ENCODE results near the gene MYOM3. TPM values are rescaled to one million over a fixed set of nuclear protein-coding genes. Genes with fewer than 3 reads are reported as not detected.

The MYOM3 gene
- total RNA-seq, 3 donors from 2014 or later (not counting 1 experiment from before 2014, with no cell fraction given) = 0.08 TPM; not detected in 2

DNA sequence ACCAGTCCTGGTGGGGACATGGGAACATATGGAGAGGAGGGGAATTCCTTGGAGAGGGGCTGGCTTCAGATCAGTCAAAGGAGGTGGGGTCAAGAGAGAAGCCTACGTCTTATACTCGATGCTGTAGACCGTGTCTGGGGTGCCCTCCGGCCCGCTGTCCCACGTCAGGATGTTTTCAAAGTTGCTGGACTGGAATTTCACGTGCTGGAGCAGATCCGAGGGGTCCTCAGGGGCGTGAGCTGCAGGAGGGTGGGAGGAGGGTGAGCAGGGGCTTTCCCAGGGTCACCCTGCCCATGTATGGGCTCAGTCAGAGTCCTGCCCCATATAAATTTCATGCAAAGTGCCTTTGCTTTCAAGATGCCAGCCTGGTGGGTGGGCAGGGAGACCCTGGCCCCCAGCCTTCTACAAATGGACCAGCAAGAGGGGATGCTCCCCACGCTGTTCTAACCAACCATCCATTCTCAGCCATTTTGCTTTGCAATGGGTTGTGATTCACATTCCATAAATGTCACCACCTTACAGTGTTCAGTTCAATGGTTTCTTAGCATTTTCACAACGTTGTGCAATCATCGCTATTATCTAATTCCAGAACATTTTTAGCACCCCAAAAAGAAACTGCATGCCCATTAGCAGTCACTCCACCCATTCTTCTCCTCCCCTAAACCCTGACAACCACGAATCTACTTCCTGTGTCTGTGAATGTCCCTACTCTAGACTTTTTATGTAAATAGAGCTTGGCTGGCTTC is 26.7 kb upstream of the MYOM3 start:
- no peak overlapping the region for H3K27ac ChIP-seq (ENCODE audit: low read length)
- no peak for DNase-seq
- Mint-ChIP-seq H3K27ac (no peak overlapping the region), H3K36me3 (no peaks in the 10 kb centered on the region), H3K4me3 (no peak overlapping the region), H3K9me3 (no peaks in the 10 kb centered on the region), H3K4me1 (peaks cover 7 to 11% of the 10 kb centered on the region in 2 donors), H3K27me3 (ENCODE audit: low read depth in 2 of 2) (peaks cover 3 to 7% of the 10 kb centered on the region in 2 donors)
- H3K27me3 ChIP-seq (ENCODE audit: control insufficient read depth, insufficient read depth, low read length) = no peaks in the 10 kb centered on the region
- WGBS (ENCODE audit: insufficient coverage) = 67% methylated on average over 13 of the region's 13 CpGs
- TF ChIP-seq, protein P1, sequence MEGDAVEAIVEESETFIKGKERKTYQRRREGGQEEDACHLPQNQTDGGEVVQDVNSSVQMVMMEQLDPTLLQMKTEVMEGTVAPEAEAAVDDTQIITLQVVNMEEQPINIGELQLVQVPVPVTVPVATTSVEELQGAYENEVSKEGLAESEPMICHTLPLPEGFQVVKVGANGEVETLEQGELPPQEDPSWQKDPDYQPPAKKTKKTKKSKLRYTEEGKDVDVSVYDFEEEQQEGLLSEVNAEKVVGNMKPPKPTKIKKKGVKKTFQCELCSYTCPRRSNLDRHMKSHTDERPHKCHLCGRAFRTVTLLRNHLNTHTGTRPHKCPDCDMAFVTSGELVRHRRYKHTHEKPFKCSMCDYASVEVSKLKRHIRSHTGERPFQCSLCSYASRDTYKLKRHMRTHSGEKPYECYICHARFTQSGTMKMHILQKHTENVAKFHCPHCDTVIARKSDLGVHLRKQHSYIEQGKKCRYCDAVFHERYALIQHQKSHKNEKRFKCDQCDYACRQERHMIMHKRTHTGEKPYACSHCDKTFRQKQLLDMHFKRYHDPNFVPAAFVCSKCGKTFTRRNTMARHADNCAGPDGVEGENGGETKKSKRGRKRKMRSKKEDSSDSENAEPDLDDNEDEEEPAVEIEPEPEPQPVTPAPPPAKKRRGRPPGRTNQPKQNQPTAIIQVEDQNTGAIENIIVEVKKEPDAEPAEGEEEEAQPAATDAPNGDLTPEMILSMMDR (IDR thresholded peaks at IDR 0.05) = no peak
- H3K4me1 ChIP-seq (ENCODE audit: control insufficient read depth, insufficient read depth, low read length) = no peaks in the 10 kb centered on the region
- H3K4me3 ChIP-seq (ENCODE audit: low read length) = no peak overlapping the region
- intact Hi-C loops (cut with micrococcal nuclease) = no loop called here
- H3K36me3 ChIP-seq (ENCODE audit: control insufficient read depth, insufficient read depth, low read length) = no peaks in the 10 kb centered on the region
- H3K9me3 ChIP-seq (ENCODE audit: control insufficient read depth, insufficient read depth, low read length) = no peaks in the 10 kb centered on the region
- ATAC-seq = peak in 2 of 3 donors; percentile 26 to 71

GRCh38 chr1:24136956-24137539 is 25.1 kb upstream of the MYOM3 start:
- H3K36me3 ChIP-seq (ENCODE audit: control insufficient read depth, insufficient read depth, low read length) = no peaks in the 10 kb centered on the region
- intact Hi-C loops (cut with micrococcal nuclease) = no loop called here
- TF ChIP-seq, protein P1 (IDR thresholded peaks at IDR 0.05) = no peak
- H3K9me3 ChIP-seq (ENCODE audit: control insufficient read depth, insufficient read depth, low read length) = no peaks in the 10 kb centered on the region
- WGBS (ENCODE audit: insufficient coverage) = 88% methylated on average over 15 of the region's 15 CpGs
- no peak for ATAC-seq
- H3K4me1 ChIP-seq (ENCODE audit: control insufficient read depth, insufficient read depth, low read length) = no peaks in the 10 kb centered on the region
- Mint-ChIP-seq H3K36me3 (no peaks in the 10 kb centered on the region), H3K27me3 (ENCODE audit: low read depth in 2 of 2) (peaks cover 3 to 6% of the 10 kb centered on the region in 2 donors), H3K4me3 (no peak overlapping the region), H3K27ac (no peak overlapping the region), H3K9me3 (no peaks in the 10 kb centered on the region), H3K4me1 (peaks cover 7 to 11% of the 10 kb centered on the region in 2 donors)
- no peak for DNase-seq
- H3K4me3 ChIP-seq (ENCODE audit: low read length) = no peak overlapping the region
- no peak overlapping the region for H3K27ac ChIP-seq (ENCODE audit: low read length)
- H3K27me3 ChIP-seq (ENCODE audit: control insufficient read depth, insufficient read depth, low read length) = no peaks in the 10 kb centered on the region

GRCh38 chr1:24134376-24134775 is 22.4 kb upstream of the MYOM3 start:
- WGBS (ENCODE audit: insufficient coverage) = 86% methylated on average over 3 of the region's 3 CpGs
- no peak for ATAC-seq
- no peaks in the 10 kb centered on the region for H3K36me3 Mint-ChIP-seq

More at GRCh38 chr1:24134376-24134775, 22.4 kb upstream of the MYOM3 start:
- peaks cover 3 to 6% of the 10 kb centered on the region in 2 donors for H3K27me3 Mint-ChIP-seq (ENCODE audit: low read depth in 2 of 2)
- H3K4me1 Mint-ChIP-seq = peaks cover 7 to 11% of the 10 kb centered on the region in 2 donors
- intact Hi-C loops (cut with micrococcal nuclease) = no loop called here
- H3K9me3 Mint-ChIP-seq = no peaks in the 10 kb centered on the region
- no peak for DNase-seq
- Histone ChIP-seq H3K36me3 (ENCODE audit: control insufficient read depth, insufficient read depth, low read length) (no peaks in the 10 kb centered on the region), H3K4me3 (ENCODE audit: low read length) (no peak overlapping the region), H3K9me3 (ENCODE audit: control insufficient read depth, insufficient read depth, low read length) (no peaks in the 10 kb centered on the region), H3K27me3 (ENCODE audit: control insufficient read depth, insufficient read depth, low read length) (no peaks in the 10 kb centered on the region), H3K27ac (ENCODE audit: low read length) (no peak overlapping the region), H3K4me1 (ENCODE audit: control insufficient read depth, insufficient read depth, low read length) (no peaks in the 10 kb centered on the region)
- TF ChIP-seq, protein P1 (IDR thresholded peaks at IDR 0.05) = no peak
- no peak overlapping the region for H3K4me3 Mint-ChIP-seq
- no peak overlapping the region for H3K27ac Mint-ChIP-seq
